Spleen (tissue), 7 donors: ENCODE measurements around the gene JAZF1.

Experiments
- POLR2A ChIP-seq, 3 donors: fragments of 450-650 bp; IDR thresholded peaks; one replicate each; pipeline ENCODE4 v1.5.1; 2017; ENCODE audit warnings: antibody characterized with exemption in 3 of 3, mild to moderate bottlenecking in 1 of 3
- POLR2AphosphoS5 ChIP-seq, 3 donors: sonication (generic); formaldehyde crosslinking; IDR thresholded peaks; one replicate each; pipeline ENCODE4 v1.5.1; 2017; ENCODE audit warnings: antibody characterized with exemption in 3 of 3
- TF ChIP-seq, protein P1 (sequence below), 11 experiments: fragments of 200-600 bp in 7 of 11; fragments of 450-650 bp in 4 of 11; sonication (generic) in 4 of 11; IDR thresholded peaks in 8 of 11; conservative IDR thresholded peaks in 3 of 11; 1 replicate in 7 of 11; 2 replicates in 4 of 11; pipeline versions ENCODE4 v1.4.0 to v1.8.0; 2016 to 2021; ENCODE audit warnings: antibody characterized with exemption in 11 of 11, inconsistent platforms in 4 of 11, mild to moderate bottlenecking in 1 of 11
- donor health status: DM: no; HTN: no; CAD: no; lungs with moderate emphysema.
- donor health status: DM: no; HTN: no; CAD: no.
- donor health status: DM: no; HTN: no; CAD: no.

DNA sequence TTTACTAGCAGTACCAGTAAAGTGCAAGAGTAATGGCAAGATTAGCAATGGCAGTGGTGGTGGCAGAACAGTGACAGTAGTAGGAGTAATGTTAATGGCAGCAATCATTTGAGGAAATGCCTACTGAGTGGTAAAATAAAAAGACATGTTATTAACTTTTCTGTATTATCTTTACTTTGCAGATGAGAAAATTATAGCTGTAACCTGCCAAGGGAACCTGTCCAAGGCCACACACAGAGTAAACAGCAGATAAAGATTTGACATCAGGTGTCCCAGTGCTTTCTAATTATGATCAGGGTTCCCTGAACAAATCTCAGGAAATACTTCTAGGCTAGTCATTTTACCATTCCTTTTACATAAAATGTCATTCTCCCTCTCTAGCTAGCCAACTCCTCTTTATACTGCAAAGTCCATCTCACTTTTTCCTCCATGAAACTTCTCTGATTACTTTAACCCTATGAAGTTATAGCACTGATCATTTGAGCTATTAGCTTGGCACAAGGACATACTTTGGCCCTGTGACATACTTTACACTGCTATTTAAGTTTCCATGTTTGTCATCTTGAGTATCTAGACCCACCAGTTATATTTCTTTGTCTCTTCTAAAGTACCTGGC, 221.6 kb downstream of the JAZF1 start:
- TF ChIP-seq, protein P1, sequence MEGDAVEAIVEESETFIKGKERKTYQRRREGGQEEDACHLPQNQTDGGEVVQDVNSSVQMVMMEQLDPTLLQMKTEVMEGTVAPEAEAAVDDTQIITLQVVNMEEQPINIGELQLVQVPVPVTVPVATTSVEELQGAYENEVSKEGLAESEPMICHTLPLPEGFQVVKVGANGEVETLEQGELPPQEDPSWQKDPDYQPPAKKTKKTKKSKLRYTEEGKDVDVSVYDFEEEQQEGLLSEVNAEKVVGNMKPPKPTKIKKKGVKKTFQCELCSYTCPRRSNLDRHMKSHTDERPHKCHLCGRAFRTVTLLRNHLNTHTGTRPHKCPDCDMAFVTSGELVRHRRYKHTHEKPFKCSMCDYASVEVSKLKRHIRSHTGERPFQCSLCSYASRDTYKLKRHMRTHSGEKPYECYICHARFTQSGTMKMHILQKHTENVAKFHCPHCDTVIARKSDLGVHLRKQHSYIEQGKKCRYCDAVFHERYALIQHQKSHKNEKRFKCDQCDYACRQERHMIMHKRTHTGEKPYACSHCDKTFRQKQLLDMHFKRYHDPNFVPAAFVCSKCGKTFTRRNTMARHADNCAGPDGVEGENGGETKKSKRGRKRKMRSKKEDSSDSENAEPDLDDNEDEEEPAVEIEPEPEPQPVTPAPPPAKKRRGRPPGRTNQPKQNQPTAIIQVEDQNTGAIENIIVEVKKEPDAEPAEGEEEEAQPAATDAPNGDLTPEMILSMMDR (IDR thresholded peaks at IDR 0.05 in 8 of 11, conservative IDR thresholded peaks at IDR 0.05 in 3 of 11): no peak
- TF ChIP-seq POLR2AphosphoS5 (IDR thresholded peaks at IDR 0.05) (no peak), POLR2A (IDR thresholded peaks at IDR 0.05) (no peak)
